Measurements from ENCODE around the gene CERS6.

DNA sequence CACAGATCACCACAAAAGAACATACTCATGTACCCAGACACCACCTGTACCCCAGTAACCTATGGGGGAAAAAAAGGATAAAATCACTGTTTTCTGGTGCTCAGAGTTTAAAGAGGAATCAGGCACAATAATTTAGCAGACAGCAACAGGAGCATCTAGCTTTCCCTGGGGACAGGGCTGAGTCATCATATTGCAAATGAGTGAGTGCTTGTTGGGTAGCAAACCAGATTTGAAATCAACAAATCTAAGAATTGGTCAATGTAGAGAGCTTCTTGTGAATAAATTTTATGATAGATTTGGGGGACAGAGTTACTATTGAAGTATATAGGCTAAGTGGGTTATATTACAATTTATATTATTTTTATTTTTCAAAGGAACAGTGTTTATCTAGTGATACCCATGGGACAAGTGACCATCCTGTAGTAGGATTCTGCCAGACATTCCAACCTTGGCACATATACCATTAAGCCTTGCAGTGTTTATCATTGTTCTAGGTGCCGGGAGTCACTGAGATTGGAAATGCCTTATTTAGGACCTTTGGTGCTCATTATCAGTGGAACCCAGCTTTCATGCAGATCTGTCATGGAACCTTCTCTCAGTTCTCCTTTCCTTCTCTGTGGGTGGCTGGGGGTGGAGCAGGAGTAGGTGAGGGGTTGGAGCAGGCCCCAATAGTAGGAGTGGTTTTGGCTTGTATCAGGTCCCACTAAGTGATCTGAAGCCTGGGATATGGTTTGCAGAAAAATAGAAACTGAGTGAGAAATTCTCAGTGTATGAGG is 117.2 kb downstream of the CERS6 start:
- TF ChIP-seq RFX5 (IDR thresholded peaks at IDR 0.05; ENCODE audit: low read depth, low read length) (no peak), ZBED1 (IDR thresholded peaks at IDR 0.05; ENCODE audit: borderline replicate concordance) (no peak), RBBP5 (conservative IDR thresholded peaks at IDR 0.05) (no peak), CREB1 (IDR thresholded peaks at IDR 0.05; ENCODE audit: low read depth) (no peak), EP300 (IDR thresholded peaks at IDR 0.05; ENCODE audit: borderline replicate concordance in 1 of 2, control insufficient read depth in 1 of 2, low read depth in 2 of 2, low read length in 2 of 2) (no peak), CTCF (IDR thresholded peaks at IDR 0.05 in 2 of 3, conservative IDR thresholded peaks at IDR 0.05 in 1 of 3; ENCODE audit: control insufficient read depth in 2 of 3, extremely low read depth in 1 of 3, insufficient read depth in 1 of 3, low read depth in 3 of 3, low read length in 3 of 3) (no peak), ATF2 (IDR thresholded peaks at IDR 0.05; ENCODE audit: low read length) (no peak), USF2 (IDR thresholded peaks at IDR 0.05; ENCODE audit: borderline replicate concordance, low read depth, low read length) (no peak)
- TF ChIP-seq, protein P1, sequence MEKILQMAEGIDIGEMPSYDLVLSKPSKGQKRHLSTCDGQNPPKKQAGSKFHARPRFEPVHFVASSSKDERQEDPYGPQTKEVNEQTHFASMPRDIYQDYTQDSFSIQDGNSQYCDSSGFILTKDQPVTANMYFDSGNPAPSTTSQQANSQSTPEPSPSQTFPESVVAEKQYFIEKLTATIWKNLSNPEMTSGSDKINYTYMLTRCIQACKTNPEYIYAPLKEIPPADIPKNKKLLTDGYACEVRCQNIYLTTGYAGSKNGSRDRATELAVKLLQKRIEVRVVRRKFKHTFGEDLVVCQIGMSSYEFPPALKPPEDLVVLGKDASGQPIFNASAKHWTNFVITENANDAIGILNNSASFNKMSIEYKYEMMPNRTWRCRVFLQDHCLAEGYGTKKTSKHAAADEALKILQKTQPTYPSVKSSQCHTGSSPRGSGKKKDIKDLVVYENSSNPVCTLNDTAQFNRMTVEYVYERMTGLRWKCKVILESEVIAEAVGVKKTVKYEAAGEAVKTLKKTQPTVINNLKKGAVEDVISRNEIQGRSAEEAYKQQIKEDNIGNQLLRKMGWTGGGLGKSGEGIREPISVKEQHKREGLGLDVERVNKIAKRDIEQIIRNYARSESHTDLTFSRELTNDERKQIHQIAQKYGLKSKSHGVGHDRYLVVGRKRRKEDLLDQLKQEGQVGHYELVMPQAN (conservative IDR thresholded peaks at IDR 0.05): no peak

Measured in GM12878 (cell line).